ENCODE measurements around the gene ZNF804B.

Gene ZNF804B

GRCh38 chr7:89332026-89332425, 572.5 kb downstream of the ZNF804B start:
- TF ChIP-seq, protein P1, sequence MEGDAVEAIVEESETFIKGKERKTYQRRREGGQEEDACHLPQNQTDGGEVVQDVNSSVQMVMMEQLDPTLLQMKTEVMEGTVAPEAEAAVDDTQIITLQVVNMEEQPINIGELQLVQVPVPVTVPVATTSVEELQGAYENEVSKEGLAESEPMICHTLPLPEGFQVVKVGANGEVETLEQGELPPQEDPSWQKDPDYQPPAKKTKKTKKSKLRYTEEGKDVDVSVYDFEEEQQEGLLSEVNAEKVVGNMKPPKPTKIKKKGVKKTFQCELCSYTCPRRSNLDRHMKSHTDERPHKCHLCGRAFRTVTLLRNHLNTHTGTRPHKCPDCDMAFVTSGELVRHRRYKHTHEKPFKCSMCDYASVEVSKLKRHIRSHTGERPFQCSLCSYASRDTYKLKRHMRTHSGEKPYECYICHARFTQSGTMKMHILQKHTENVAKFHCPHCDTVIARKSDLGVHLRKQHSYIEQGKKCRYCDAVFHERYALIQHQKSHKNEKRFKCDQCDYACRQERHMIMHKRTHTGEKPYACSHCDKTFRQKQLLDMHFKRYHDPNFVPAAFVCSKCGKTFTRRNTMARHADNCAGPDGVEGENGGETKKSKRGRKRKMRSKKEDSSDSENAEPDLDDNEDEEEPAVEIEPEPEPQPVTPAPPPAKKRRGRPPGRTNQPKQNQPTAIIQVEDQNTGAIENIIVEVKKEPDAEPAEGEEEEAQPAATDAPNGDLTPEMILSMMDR (conservative IDR thresholded peaks at IDR 0.05; ENCODE audit: low read depth, low read length): no peak
- no peak overlapping the region for H3K9ac ChIP-seq
- H3K4me1 ChIP-seq (ENCODE audit: low read depth, poor library complexity, severe bottlenecking): no peaks in the 10 kb centered on the region
- no peak overlapping the region for H3K27ac ChIP-seq
- H3K4me2 ChIP-seq: no peak overlapping the region
- H2AFZ ChIP-seq (ENCODE audit: low read depth): no peak overlapping the region
- no peaks in the 10 kb centered on the region for H3K27me3 ChIP-seq (ENCODE audit: insufficient read depth, low read depth)
- H3K36me3 ChIP-seq (ENCODE audit: insufficient read depth): no peaks in the 10 kb centered on the region
- no peak overlapping the region for H3K4me3 ChIP-seq (IDR thresholded peaks at IDR 0.05; ENCODE audit: insufficient read depth, low read depth, low read length)
- no peaks in the 10 kb centered on the region for H4K20me1 ChIP-seq (ENCODE audit: insufficient read depth)
- no peaks in the 10 kb centered on the region for H3K79me2 ChIP-seq (ENCODE audit: insufficient read depth, low read depth)

GRCh38 chr7:89334797-89335196, 575.3 kb downstream of the ZNF804B start:
- Histone ChIP-seq H4K20me1 (ENCODE audit: insufficient read depth) (no peaks in the 10 kb centered on the region), H3K79me2 (ENCODE audit: insufficient read depth, low read depth) (no peaks in the 10 kb centered on the region), H3K4me1 (ENCODE audit: low read depth, poor library complexity, severe bottlenecking) (no peaks in the 10 kb centered on the region), H3K27me3 (ENCODE audit: insufficient read depth, low read depth) (no peaks in the 10 kb centered on the region), H3K4me2 (no peak overlapping the region), H3K4me3 (IDR thresholded peaks at IDR 0.05; ENCODE audit: insufficient read depth, low read depth, low read length) (no peak overlapping the region), H3K9ac (no peak overlapping the region), H2AFZ (ENCODE audit: low read depth) (no peak overlapping the region), H3K27ac (no peak overlapping the region), H3K36me3 (ENCODE audit: insufficient read depth) (no peaks in the 10 kb centered on the region)
- TF ChIP-seq, protein P1 (conservative IDR thresholded peaks at IDR 0.05; ENCODE audit: low read depth, low read length): no peak

DNA sequence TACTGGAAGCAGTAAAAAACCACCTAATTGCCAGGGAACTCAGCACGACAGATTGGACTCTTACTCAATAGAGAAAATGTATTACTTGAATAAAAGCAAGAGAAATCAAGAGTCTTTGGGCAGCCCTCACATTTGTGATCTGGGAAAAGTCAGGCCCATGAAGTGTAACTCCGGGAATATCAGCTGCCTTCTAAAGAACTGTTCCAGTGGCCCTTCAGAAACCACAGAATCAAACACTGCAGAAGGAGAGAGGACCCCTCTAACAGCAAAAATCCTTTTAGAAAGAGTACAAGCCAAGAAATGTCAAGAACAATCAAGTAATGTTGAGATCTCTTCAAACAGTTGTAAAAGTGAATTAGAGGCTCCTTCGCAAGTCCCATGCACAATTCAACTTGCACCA, 576.0 kb downstream of the ZNF804B start:
- H4K20me1 ChIP-seq (ENCODE audit: insufficient read depth): no peaks in the 10 kb centered on the region
- H3K4me2 ChIP-seq: no peak overlapping the region
- H3K27me3 ChIP-seq (ENCODE audit: insufficient read depth, low read depth): no peaks in the 10 kb centered on the region
- H3K36me3 ChIP-seq (ENCODE audit: insufficient read depth): no peaks in the 10 kb centered on the region
- no peak overlapping the region for H2AFZ ChIP-seq (ENCODE audit: low read depth)
- TF ChIP-seq, protein P1 (conservative IDR thresholded peaks at IDR 0.05; ENCODE audit: low read depth, low read length): no peak
- no peak overlapping the region for H3K9ac ChIP-seq
- H3K27ac ChIP-seq: no peak overlapping the region
- H3K79me2 ChIP-seq (ENCODE audit: insufficient read depth, low read depth): no peaks in the 10 kb centered on the region
- no peaks in the 10 kb centered on the region for H3K4me1 ChIP-seq (ENCODE audit: low read depth, poor library complexity, severe bottlenecking)
- H3K4me3 ChIP-seq (IDR thresholded peaks at IDR 0.05; ENCODE audit: insufficient read depth, low read depth, low read length): no peak overlapping the region

DNA sequence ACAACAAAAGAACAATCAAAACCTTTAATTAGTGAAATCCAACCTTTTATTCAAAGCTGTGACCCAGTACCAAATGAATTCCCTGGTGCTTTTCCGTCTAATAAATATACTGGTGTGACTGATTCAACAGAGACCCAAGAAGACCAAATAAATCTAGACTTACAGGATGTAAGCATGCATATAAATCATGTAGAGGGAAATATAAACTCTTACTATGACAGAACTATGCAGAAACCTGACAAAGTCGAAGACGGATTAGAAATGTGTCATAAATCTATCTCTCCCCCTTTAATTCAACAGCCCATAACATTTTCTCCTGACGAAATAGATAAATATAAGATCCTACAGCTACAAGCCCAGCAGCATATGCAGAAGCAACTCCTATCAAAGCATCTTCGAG, 576.6 kb downstream of the ZNF804B start:
- Histone ChIP-seq H3K36me3 (ENCODE audit: insufficient read depth) (no peaks in the 10 kb centered on the region), H4K20me1 (ENCODE audit: insufficient read depth) (no peaks in the 10 kb centered on the region), H3K27me3 (ENCODE audit: insufficient read depth, low read depth) (no peaks in the 10 kb centered on the region), H3K79me2 (ENCODE audit: insufficient read depth, low read depth) (no peaks in the 10 kb centered on the region), H2AFZ (ENCODE audit: low read depth) (no peak overlapping the region), H3K4me2 (no peak overlapping the region), H3K4me1 (ENCODE audit: low read depth, poor library complexity, severe bottlenecking) (no peaks in the 10 kb centered on the region), H3K9ac (no peak overlapping the region), H3K4me3 (IDR thresholded peaks at IDR 0.05; ENCODE audit: insufficient read depth, low read depth, low read length) (no peak overlapping the region), H3K27ac (no peak overlapping the region)
- TF ChIP-seq, protein P1 (conservative IDR thresholded peaks at IDR 0.05; ENCODE audit: low read depth, low read length): no peak
